Lung (tissue), 12 donors: ENCODE data around the gene IGSF3. TPM values are rescaled to one million over a fixed set of nuclear protein-coding genes. Genes with fewer than 3 reads are reported as not detected.

Source experiments
- ATAC-seq: fragments of 200-7000 bp; cut with Tn5 transposase; one replicate; pipeline ENCODE4 v1.9.1; 2020; ENCODE audit warnings: moderate number of reproducible peaks; ENCODE audit not compliant: insufficient read depth, low FRiP score
- DNase-seq, 3 donors: peaks; one replicate each; pipeline ENCODE4 v3.0.0-alpha.2; 2013 to 2017
- H3K27ac ChIP-seq, 2 donors: one replicate each; pipeline ENCODE4 v1.5.1; 2013; ENCODE audit warnings: mild to moderate bottlenecking in 2 of 2, moderate library complexity in 2 of 2, control low read depth in 1 of 2, inconsistent platforms in 1 of 2, low read depth in 1 of 2, low read length in 1 of 2
- H3K27me3 ChIP-seq, 3 donors: one replicate each; pipeline ENCODE4 v1.5.1; 2013; ENCODE audit warnings: low read length in 2 of 3; ENCODE audit not compliant: control insufficient read depth in 3 of 3, insufficient read depth in 3 of 3
- H3K36me3 ChIP-seq, 4 donors: one replicate each; pipeline ENCODE4 v1.5.1; 2013; ENCODE audit warnings: low read length in 4 of 4, mild to moderate bottlenecking in 1 of 4, moderate library complexity in 1 of 4; ENCODE audit not compliant: control insufficient read depth in 4 of 4, insufficient read depth in 4 of 4
- H3K4me1 ChIP-seq, 5 donors: one replicate each; pipeline ENCODE4 v1.5.1; 2013; ENCODE audit warnings: low read length in 5 of 5, mild to moderate bottlenecking in 2 of 5, moderate library complexity in 1 of 5; ENCODE audit not compliant: control insufficient read depth in 5 of 5, insufficient read depth in 5 of 5
- H3K4me3 ChIP-seq: one replicate; pipeline ENCODE4 v1.5.1; 2013; ENCODE audit warnings: mild to moderate bottlenecking, control low read depth, moderate library complexity
- H3K9ac ChIP-seq, 2 donors: one replicate each; pipeline ENCODE4 v1.5.1; 2013; ENCODE audit warnings: low read length in 2 of 2, control low read depth in 1 of 2; ENCODE audit not compliant: insufficient read depth in 1 of 2
- H3K9me3 ChIP-seq, 4 donors: one replicate each; pipeline ENCODE4 v1.5.1; 2013; ENCODE audit warnings: low read length in 3 of 4, mild to moderate bottlenecking in 1 of 4, moderate library complexity in 1 of 4; ENCODE audit not compliant: control insufficient read depth in 4 of 4, insufficient read depth in 3 of 4
- WGBS, 2 donors: extraction: QIAGEN DNeasy Blood & Tissue Kit; methylation state at CpG; one replicate each; pipeline ENCODE4 v1.1.7; 2013; 5-methylcytosine and 5-hydroxymethylcytosine counted together
- polyA plus RNA-seq, 2 donors: library from polyadenylated mRNA; stranded (reverse); fragments of 200-250 nt; gene quantifications; one replicate each; pipeline ENCODE4 v1.2.1, GENCODE V29; 2013
- total RNA-seq, 2 donors: library from RNA; depleted of rRNA in 1 of 2; stranded (reverse); fragments of >200 nt in 1 of 2; gene quantifications; one replicate each; pipeline ENCODE4 v1.2.1, GENCODE V29; 2014 to 2021
- TF ChIP-seq, protein P1 (sequence below): IDR thresholded peaks from 2 replicates; pipeline ENCODE4 v1.5.1; 2012; ENCODE audit warnings: mild to moderate bottlenecking; ENCODE audit errors: control extremely low read depth, extremely low read depth
- donor health status: control.
- donor health status: control.
- donor health status: Bipolar disorder and iron deficiency.
- donor health status: healthy.
- donor health status: DM: yes; HTN: yes; CAD: no.

Gene IGSF3
- total and polyA plus RNA-seq, 4 donors, result 6.3 to 48.5 (median 13.3) TPM

DNA sequence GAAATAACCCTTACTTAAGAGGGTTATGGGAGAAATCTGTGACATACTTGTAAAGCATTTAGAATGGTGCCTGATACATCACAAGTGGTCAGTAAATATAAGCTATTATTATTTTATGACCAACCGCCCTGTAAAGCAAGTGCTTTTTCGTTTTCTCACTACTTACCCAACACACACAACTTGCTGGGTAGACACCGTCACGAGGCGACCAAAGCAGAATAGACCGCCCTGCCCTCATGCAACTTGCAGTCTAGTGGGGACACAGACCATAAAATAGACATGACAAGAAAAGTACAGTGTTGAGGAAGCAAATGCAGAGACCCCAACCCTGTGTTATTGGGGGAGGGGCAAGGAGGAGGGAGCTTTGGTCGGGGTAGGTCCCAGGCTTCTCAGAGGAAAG lies 744 bp upstream of the IGSF3 start:
- ATAC-seq (no peak), DNase-seq (no peak)
- H3K4me3 ChIP-seq, result no peak overlapping the region
- H3K36me3 ChIP-seq, result no peaks in the 10 kb centered on the region
- H3K9ac ChIP-seq, result no peak overlapping the region
- peaks cover 0 to 14% (median 6%) of the 10 kb centered on the region in 5 donors for H3K4me1 ChIP-seq
- H3K27me3 ChIP-seq, result no peaks in the 10 kb centered on the region
- no peaks in the 10 kb centered on the region for H3K9me3 ChIP-seq
- 87 to 92% methylated on average over 7 of the region's 7 CpGs for WGBS, 2 donors
- H3K27ac ChIP-seq, result no peak overlapping the region
- TF ChIP-seq, protein P1, sequence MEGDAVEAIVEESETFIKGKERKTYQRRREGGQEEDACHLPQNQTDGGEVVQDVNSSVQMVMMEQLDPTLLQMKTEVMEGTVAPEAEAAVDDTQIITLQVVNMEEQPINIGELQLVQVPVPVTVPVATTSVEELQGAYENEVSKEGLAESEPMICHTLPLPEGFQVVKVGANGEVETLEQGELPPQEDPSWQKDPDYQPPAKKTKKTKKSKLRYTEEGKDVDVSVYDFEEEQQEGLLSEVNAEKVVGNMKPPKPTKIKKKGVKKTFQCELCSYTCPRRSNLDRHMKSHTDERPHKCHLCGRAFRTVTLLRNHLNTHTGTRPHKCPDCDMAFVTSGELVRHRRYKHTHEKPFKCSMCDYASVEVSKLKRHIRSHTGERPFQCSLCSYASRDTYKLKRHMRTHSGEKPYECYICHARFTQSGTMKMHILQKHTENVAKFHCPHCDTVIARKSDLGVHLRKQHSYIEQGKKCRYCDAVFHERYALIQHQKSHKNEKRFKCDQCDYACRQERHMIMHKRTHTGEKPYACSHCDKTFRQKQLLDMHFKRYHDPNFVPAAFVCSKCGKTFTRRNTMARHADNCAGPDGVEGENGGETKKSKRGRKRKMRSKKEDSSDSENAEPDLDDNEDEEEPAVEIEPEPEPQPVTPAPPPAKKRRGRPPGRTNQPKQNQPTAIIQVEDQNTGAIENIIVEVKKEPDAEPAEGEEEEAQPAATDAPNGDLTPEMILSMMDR, result no peak

DNA sequence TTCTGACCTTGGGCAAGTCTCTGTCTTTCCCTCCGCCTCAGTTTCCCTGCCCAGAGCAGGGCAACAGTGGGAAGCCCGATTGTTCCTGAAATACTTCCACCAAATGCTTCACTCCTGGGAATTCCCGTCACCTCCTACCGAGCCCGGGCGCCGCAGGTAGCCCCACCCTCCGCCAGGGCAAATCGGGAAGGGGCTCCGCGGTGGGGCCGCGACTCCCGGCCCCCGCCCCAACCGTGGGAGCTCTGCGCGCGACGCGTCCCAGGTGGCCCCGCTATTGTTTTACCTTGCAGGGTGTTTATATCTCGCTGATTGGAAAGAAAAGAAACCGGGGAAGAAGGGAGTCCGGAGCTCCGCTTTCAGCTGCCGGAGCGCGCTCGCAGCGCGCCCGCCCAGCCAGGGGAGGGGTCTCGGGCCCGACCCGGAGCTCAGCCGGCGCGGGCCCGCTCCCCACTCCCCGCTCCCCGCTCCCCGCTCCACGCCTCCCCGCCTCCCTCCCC lies 407 bp downstream of the IGSF3 start:
- Histone ChIP-seq H3K4me3 (peak overlapping the region; percentile 24), H3K4me1 (peaks cover 0 to 14% (median 6%) of the 10 kb centered on the region in 5 donors), H3K9ac (peak overlapping the region; percentile 65 to 66), H3K36me3 (no peaks in the 10 kb centered on the region), H3K9me3 (no peaks in the 10 kb centered on the region), H3K27me3 (no peaks in the 10 kb centered on the region), H3K27ac (no peak overlapping the region)
- peak in 1 of 3 donors; percentile 45 for DNase-seq
- TF ChIP-seq, protein P1, result no peak
- peak; percentile 54 for ATAC-seq
- 0% methylated on average over 28 to 45 of the region's 45 CpGs for WGBS, 2 donors

DNA sequence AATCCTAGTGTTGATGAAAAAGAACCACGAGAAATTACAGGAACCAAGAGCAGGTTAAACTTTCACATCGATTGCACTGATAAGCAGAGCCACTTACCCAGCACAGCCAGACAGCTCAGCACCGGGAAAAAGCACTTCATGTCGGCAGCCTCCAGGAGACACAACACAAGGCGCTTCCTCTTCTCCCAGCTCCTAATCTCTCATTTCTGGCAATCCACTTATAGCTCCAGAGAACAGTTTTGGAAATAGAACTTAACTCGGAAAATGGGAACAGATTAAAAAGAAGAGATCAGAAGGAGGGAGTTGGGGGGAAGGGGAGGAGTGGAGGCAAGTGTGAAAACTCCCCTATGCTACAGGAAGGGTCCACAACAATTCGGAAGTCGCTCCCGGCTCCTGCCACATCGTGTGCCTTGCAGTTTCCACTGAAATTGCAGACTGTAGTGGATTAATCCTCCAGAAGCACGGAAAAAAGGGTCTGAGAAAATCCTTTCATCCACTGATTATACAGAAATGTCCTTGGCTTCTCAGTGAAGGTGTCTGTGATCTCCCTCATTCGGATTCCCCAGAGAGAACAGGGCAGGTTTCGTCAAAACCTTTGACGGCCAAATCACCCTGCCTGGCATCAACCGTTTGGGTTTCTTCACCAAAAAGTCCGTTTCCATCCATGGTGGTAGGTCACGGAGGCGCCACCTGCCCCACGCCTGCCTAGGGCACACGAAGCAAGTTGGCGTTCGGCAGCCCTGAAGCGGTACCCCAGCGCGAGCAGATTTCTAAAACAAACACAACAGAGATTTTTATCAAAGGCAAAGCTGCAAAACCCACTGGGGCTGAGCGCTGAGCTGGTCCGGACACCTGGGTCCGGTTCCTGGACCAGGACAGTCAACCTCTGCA lies 1.1 kb downstream of the IGSF3 start:
- Histone ChIP-seq H3K36me3 (no peaks in the 10 kb centered on the region), H3K9ac (peak overlapping the region; percentile 65 to 66), H3K27ac (no peak overlapping the region), H3K9me3 (no peaks in the 10 kb centered on the region), H3K4me3 (peak overlapping the region; percentile 24), H3K4me1 (peaks cover 0 to 11% (median 6%) of the 10 kb centered on the region in 5 donors), H3K27me3 (no peaks in the 10 kb centered on the region)
- no peak for ATAC-seq
- 8% methylated on average over 28 of the region's 28 CpGs for WGBS, 2 donors
- TF ChIP-seq, protein P1, result no peak
- DNase-seq, result peak in 1 of 3 donors; percentile 14
